WTC11 (cell line): ENCODE results near the gene HBEGF.

Experiments
- CBFB ChIP-seq: sonication (generic); formaldehyde crosslinking; IDR thresholded peaks from 2 replicates; pipeline ENCODE4 v1.8.1; 2022; ENCODE audit warnings: mild to moderate bottlenecking, low read depth, missing genetic modification reagents
- CREB1 ChIP-seq: sonication (generic); formaldehyde crosslinking; IDR thresholded peaks from 2 replicates; pipeline ENCODE4 v1.8.0; 2023; ENCODE audit warnings: mild to moderate bottlenecking, missing genetic modification reagents
- CREM ChIP-seq: sonication (generic); formaldehyde crosslinking; IDR thresholded peaks from 2 replicates; pipeline ENCODE4 v1.8.1; 2022; ENCODE audit warnings: mild to moderate bottlenecking, missing genetic modification reagents, moderate library complexity
- CTCF ChIP-seq: fragments of 200-600 bp; IDR thresholded peaks from 2 replicates; pipeline ENCODE4 v1.8.0; 2022; ENCODE audit warnings: antibody characterized with exemption
- MAX ChIP-seq: sonication (generic); formaldehyde crosslinking; IDR thresholded peaks from 2 replicates; pipeline ENCODE4 v1.8.0; 2022; ENCODE audit warnings: mild to moderate bottlenecking, missing genetic modification reagents
- NR2C2 ChIP-seq: sonication (generic); formaldehyde crosslinking; IDR thresholded peaks from 2 replicates; pipeline ENCODE4 v1.8.0; 2022; ENCODE audit warnings: mild to moderate bottlenecking, missing genetic modification reagents
- NR3C1 ChIP-seq: sonication (generic); formaldehyde crosslinking; conservative IDR thresholded peaks from 2 replicates; pipeline ENCODE4 v1.8.1; 2023; ENCODE audit warnings: low read depth, mild to moderate bottlenecking, missing genetic modification reagents
- TEAD1 ChIP-seq: sonication (generic); formaldehyde crosslinking; IDR thresholded peaks from 2 replicates; pipeline ENCODE4 v1.8.0; 2022; ENCODE audit warnings: mild to moderate bottlenecking, missing genetic modification reagents
- TP53 ChIP-seq: sonication (generic); formaldehyde crosslinking; IDR thresholded peaks from 2 replicates; pipeline ENCODE4 v1.8.1; 2023; ENCODE audit warnings: mild to moderate bottlenecking, missing genetic modification reagents
- ZNF416 ChIP-seq: fragments of 250-450 bp; sonication (Bioruptor Pico); IDR thresholded peaks from 2 replicates; pipeline ENCODE4 v1.9.0; 2021; ENCODE audit warnings: mild to moderate bottlenecking, inconsistent platforms
- ZNF671 ChIP-seq: fragments of 250-450 bp; sonication (Bioruptor Pico); IDR thresholded peaks from 2 replicates; pipeline ENCODE4 v1.8.0; 2021; ENCODE audit warnings: mild to moderate bottlenecking
- TF ChIP-seq, protein P1 (sequence below): sonication (generic); formaldehyde crosslinking; IDR thresholded peaks from 2 replicates; pipeline ENCODE4 v1.8.0; 2022; ENCODE audit warnings: mild to moderate bottlenecking, missing genetic modification reagents
- TF ChIP-seq, protein P2 (sequence below): sonication (generic); formaldehyde crosslinking; IDR thresholded peaks from 2 replicates; pipeline ENCODE4 v1.8.1; 2023; ENCODE audit warnings: mild to moderate bottlenecking, missing genetic modification reagents, moderate library complexity
- TF ChIP-seq, protein P3 (sequence below): fragments of 250-450 bp; sonication (Bioruptor Pico); IDR thresholded peaks from 2 replicates; pipeline ENCODE4 v2.1.2; 2022; ENCODE audit warnings: mild to moderate bottlenecking, moderate library complexity

GRCh38 chr5:140362875-140363630 lies 16.6 kb upstream of the HBEGF start:
- no peak for TF ChIP-seq CREB1 (CRISPR knock-in tag)
- TF ChIP-seq CTCF, result peak; percentile 96
- TF ChIP-seq, protein P1, sequence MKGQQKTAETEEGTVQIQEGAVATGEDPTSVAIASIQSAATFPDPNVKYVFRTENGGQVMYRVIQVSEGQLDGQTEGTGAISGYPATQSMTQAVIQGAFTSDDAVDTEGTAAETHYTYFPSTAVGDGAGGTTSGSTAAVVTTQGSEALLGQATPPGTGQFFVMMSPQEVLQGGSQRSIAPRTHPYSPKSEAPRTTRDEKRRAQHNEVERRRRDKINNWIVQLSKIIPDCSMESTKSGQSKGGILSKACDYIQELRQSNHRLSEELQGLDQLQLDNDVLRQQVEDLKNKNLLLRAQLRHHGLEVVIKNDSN, result no peak
- TF ChIP-seq, protein P2, sequence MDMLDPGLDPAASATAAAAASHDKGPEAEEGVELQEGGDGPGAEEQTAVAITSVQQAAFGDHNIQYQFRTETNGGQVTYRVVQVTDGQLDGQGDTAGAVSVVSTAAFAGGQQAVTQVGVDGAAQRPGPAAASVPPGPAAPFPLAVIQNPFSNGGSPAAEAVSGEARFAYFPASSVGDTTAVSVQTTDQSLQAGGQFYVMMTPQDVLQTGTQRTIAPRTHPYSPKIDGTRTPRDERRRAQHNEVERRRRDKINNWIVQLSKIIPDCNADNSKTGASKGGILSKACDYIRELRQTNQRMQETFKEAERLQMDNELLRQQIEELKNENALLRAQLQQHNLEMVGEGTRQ (CRISPR knock-in tag), result no peak
- no peak for TF ChIP-seq ZNF416 (CRISPR knock-in tag)
- peak; percentile 63 for TF ChIP-seq MAX (CRISPR knock-in tag)
- no peak for TF ChIP-seq TP53 (CRISPR knock-in tag)
- TF ChIP-seq CBFB, result no peak
- TF ChIP-seq NR3C1 (CRISPR knock-in tag), result no peak
- no peak for TF ChIP-seq ZNF671 (CRISPR knock-in tag)
- TF ChIP-seq NR2C2 (CRISPR knock-in tag), result no peak
- no peak for TF ChIP-seq TEAD1 (CRISPR knock-in tag)
- TF ChIP-seq, protein P3, sequence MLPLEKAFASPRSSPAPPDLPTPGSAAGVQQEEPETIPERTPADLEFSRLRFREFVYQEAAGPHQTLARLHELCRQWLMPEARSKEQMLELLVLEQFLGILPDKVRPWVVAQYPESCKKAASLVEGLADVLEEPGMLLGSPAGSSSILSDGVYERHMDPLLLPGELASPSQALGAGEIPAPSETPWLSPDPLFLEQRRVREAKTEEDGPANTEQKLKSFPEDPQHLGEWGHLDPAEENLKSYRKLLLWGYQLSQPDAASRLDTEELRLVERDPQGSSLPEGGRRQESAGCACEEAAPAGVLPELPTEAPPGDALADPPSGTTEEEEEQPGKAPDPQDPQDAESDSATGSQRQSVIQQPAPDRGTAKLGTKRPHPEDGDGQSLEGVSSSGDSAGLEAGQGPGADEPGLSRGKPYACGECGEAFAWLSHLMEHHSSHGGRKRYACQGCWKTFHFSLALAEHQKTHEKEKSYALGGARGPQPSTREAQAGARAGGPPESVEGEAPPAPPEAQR, result no peak
- no peak for TF ChIP-seq CREM (CRISPR knock-in tag)
